ENCODE data around the gene FAM133A. TPM values are rescaled to one million over a fixed set of nuclear protein-coding genes. Genes with fewer than 3 reads are reported as not detected.

The FAM133A gene
- under 1 TPM; 0.08 to 0.52 (median 0.23) TPM for polyA plus RNA-seq (ENCODE audit: insufficient read length in 10 of 10)
- long read RNA-seq, donor 1: 0 reads
- long read RNA-seq, donor 2: 0 reads
- long read RNA-seq, donor 3: 0 reads
- long read RNA-seq, donor 4: 0 reads
- long read RNA-seq, donor 5: 0 reads
- long read RNA-seq, donor 6: 0 reads
- long read RNA-seq, donor 7: 0 reads
- long read RNA-seq, donor 8: 0 reads
- long read RNA-seq, donor 9: 0 reads

- peak in 1 of 3 donors; percentile 19 for DNase-seq
Observed at GRCh38 chrX:93673869-93674271, at the start of gene FAM133A. FAM133A (plus strand) TSS chrX:93674206; CDS start chrX:93709420, 35,214 bp downstream.

DNA sequence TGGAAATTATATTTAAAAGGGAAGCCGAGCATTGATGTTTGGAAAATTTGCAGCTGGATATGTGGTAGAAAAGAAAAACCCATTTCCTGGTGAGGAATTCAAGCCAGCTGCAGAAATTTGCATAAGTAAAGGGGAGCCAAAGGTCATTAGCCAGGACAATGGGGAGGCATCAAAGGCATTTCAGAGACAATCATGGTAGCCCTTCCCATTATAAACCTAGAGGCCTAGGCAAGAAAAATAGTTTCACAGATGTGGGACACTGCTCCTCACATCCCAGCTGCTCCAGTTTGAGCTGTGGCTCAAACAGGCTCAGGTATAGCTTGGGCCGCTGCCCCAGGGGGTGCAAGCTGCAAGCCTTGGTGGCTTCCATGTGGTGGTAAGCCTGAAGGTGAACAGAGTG is 36.4 kb upstream of the FAM133A start:
- no peak for DNase-seq

DNA sequence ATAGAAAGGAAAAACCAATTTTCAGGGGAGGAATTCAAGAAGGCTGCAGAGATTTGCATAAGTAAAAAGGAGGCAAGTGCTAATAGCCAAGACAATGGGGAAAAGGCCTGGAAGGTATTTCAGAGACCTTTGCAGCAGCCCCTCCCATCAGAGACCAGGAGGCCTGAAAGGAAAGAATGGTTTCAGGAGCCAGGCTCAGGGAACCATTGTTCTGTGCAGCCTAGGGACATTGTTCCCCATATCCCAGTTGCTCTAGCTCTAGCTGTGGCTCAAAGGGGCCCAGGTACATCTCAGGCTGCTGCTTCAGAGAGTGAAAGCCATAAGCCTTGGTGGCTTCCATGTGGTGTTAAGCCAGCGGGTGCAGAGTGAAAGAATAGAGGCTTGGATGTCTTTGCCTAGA is 24.6 kb upstream of the FAM133A start:
- DNase-seq: no peak

DNA sequence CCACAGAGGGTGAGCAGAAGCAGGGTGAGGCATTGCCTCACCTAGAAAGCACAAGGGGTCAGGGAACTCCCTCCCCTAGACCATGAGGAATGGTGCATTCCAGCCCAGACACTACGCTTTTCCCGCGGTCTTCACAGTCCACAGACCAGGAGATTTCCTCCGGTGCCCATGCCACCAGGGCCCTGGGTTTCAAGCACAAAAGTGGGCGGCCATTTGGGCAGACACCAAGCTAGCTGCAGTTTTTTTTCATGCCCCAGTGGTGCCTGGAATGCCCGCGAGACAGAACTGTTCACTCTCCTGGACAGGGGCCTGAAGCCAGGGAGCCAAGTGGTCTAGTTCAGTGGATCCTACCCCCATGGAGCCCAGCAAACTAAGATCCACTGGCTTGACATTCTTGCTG is 13.4 kb upstream of the FAM133A start:
- no peak for DNase-seq

GRCh38 chrX:93673056-93673868 is 744 bp upstream of the FAM133A start, which contains the start of gene NAP1L3:
NAP1L3 (minus strand) TSS chrX:93673578; CDS start chrX:93673304, 274 bp downstream.
- DNase-seq: peak; percentile 82 to 93 (median 84)

DNA sequence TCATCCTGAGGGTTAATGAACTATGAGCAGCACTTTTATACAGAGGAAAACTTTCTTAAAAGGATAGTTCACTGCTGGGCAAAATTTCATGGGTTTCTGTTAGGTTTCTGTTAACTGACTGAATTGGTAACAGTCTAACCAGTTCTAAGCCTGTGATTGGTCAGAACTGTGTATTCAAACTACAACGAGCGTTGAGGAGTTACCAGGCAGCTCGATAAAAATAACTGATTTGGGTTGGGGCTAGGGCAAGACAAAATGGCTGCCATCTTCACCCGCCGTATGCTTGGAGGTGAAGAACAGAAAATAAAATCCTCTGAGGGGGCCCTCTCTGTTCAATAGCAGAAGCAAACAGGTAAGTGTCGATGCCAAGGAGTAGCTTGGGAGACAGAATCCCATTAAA is 22.0 kb downstream of the FAM133A start:
- no peak for DNase-seq

DNA sequence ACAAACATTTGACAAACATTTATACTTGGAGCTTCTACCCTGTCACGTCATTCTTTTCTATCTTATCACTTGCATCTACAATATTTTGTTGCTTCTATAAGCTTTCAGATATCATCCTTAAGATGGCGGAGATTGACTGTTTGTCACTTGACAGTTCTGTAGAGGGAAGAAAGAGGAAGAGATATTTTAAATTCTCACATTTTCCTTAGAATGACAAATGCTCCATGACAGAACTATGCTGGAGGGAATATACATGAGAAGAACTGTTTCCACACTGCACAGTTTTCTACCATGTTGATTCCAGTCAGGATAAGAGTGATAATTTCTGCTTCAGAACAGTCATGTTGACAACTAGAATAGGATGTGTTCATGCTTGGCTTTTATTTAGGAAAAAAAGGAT is 29.7 kb downstream of the FAM133A start:
- DNase-seq: no peak

DNA sequence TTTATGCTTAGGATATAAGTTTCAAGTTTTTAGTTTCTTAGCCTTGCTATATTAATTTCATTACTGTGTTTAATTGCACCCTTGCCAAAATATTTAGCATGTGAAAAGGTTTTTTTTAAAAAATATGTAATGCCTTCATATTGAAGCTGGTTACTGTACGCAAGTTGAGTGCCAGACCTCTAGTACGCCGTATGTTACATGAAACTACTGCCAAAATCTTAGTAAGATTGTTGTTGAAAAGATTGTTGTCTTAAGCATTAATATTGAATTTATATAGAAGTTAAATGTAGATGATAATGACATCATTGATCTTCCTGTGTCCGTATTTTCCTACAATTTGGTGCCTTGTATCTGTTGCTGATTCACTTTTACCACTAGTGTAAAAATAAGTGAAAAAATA is 37.1 kb downstream of the FAM133A start:
- no peak for DNase-seq

GRCh38 chrX:93741811-93742210 is 67.8 kb downstream of the FAM133A start:
- peak in 1 of 3 donors; percentile 5 for DNase-seq

DNA sequence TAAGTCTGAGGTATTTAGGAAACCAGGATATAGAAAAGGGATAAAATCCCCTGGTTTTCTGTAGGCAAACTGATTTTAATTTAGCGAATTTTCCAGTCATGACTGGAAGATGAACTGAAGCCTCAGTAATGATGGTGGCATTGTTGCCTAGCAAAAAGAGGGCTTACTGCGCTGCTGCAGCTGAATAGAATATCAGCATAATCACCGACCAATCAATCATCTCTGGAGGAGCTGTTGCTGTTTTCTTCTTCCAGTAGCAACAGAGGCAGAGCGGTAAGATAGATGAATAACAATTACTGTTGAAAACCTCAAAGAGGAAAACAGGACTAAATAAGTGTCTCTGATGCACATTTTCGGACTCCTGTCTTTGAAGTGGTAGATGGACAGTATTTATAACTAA is 86.2 kb downstream of the FAM133A start:
- no peak for DNase-seq

Other genes with a start within 250 kb of the FAM133A start
- 10 to 100 TPM in 3 of 10 donors, 1 to 10 TPM in 7; 6.1 to 15.4 (median 9.6) TPM for gene NAP1L3, start 628 bp upstream of the FAM133A start, polyA plus RNA-seq (ENCODE audit: insufficient read length in 10 of 10)